ENCODE results near the gene PLXDC2. TPM values are rescaled to one million over a fixed set of nuclear protein-coding genes. Genes with fewer than 3 reads are reported as not detected.

Gene PLXDC2
- total RNA-seq, 1 experiment from 2014 or later = 38.7 TPM

DNA sequence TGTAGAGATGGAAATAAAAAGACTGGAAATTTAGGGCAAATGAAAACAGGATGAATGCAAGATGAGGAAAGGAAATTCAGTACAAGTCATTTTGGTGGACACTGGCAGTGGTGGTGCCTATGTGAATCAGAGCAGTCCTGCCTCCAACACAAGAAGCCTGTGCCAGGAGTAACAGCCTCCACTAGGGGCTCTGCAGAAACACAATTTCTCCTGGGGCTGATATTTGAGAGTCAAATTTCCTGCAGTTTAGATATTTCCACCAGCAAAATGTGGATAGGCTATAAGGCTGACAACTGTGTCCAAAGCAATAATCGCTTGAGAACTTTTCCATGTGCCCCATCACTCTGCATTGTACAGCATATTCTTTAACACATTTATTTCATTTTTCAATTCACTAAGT lies 4.7 kb upstream of the PLXDC2 start:
- no peak overlapping the region for H3K56ac ChIP-seq (ENCODE audit: insufficient read length, low read depth, low read length)
- WGBS (ENCODE audit: extremely low coverage, insufficient read length, low lambda C conversion rate) = no CpG with 5 or more reads among the region's 1 CpG
- H3K4me1 ChIP-seq (ENCODE audit: insufficient read depth, low read length) = no peaks in the 10 kb centered on the region
- no peaks in the 10 kb centered on the region for H4K20me1 ChIP-seq (ENCODE audit: control insufficient read depth, insufficient read depth, insufficient read length)
- no peaks in the 10 kb centered on the region for H3K79me1 ChIP-seq (ENCODE audit: insufficient read depth, low read depth, low read length, poor library complexity, severe bottlenecking)
- peaks cover 17 to 21% of the 10 kb centered on the region in 2 experiments for H3K4me1 Mint-ChIP-seq
- H2AK5ac ChIP-seq (ENCODE audit: insufficient read length, low read length) = no peak overlapping the region
- no peak overlapping the region for H3K14ac ChIP-seq (ENCODE audit: insufficient read depth, low read length)
- H3K27me3 ChIP-seq (ENCODE audit: insufficient read depth, low read length) = no peaks in the 10 kb centered on the region
- H4K5ac ChIP-seq (ENCODE audit: insufficient read length, low read depth, low read length) = no peak overlapping the region
- H3K79me2 ChIP-seq (ENCODE audit: insufficient read depth, low read length) = no peaks in the 10 kb centered on the region
- H2AFZ ChIP-seq (ENCODE audit: low read length) = no peak overlapping the region
- H3K18ac ChIP-seq (ENCODE audit: insufficient read length, low read depth, low read length) = no peak overlapping the region
- peaks cover 3% of the 10 kb centered on the region for H3K23me2 ChIP-seq (ENCODE audit: insufficient read length, low read depth, low read length, poor library complexity, severe bottlenecking)
- no peak overlapping the region for H3K27ac ChIP-seq (ENCODE audit: insufficient read length, low read depth, low read length)
- no peak overlapping the region for H2BK5ac ChIP-seq (ENCODE audit: insufficient read length, low read length)
- no peak overlapping the region for H2BK15ac ChIP-seq (ENCODE audit: low read depth, low read length)
- no peak overlapping the region for H2BK20ac ChIP-seq (ENCODE audit: low read depth, low read length, poor library complexity, severe bottlenecking)
- H3K27me3 Mint-ChIP-seq (ENCODE audit: low read depth) = no peaks in the 10 kb centered on the region; the same call in 1 of the 2 replicates
- no peak overlapping the region for H3T11ph ChIP-seq (ENCODE audit: low read length)
- H3K4me2 ChIP-seq (ENCODE audit: insufficient read depth, insufficient read length, low read length) = no peak overlapping the region
- H3K27ac Mint-ChIP-seq = no peak overlapping the region
- H4K91ac ChIP-seq (ENCODE audit: insufficient read length, low read depth, low read length) = no peak overlapping the region
- H3K4me3 Mint-ChIP-seq = no peak overlapping the region
- DNase-seq = peak; percentile 39
- no peaks in the 10 kb centered on the region; a peak in 1 of 5 replicates for H3K9me3 Mint-ChIP-seq
- no peaks in the 10 kb centered on the region for H3K9me3 ChIP-seq (ENCODE audit: control insufficient read depth, low read depth, low read length)
- no peak overlapping the region for H3K9ac ChIP-seq (ENCODE audit: extremely low read depth, insufficient read length, low read length)
- H2BK120ac ChIP-seq (ENCODE audit: low read depth, low read length, poor library complexity, severe bottlenecking) = no peak overlapping the region
- TF ChIP-seq, protein P1, sequence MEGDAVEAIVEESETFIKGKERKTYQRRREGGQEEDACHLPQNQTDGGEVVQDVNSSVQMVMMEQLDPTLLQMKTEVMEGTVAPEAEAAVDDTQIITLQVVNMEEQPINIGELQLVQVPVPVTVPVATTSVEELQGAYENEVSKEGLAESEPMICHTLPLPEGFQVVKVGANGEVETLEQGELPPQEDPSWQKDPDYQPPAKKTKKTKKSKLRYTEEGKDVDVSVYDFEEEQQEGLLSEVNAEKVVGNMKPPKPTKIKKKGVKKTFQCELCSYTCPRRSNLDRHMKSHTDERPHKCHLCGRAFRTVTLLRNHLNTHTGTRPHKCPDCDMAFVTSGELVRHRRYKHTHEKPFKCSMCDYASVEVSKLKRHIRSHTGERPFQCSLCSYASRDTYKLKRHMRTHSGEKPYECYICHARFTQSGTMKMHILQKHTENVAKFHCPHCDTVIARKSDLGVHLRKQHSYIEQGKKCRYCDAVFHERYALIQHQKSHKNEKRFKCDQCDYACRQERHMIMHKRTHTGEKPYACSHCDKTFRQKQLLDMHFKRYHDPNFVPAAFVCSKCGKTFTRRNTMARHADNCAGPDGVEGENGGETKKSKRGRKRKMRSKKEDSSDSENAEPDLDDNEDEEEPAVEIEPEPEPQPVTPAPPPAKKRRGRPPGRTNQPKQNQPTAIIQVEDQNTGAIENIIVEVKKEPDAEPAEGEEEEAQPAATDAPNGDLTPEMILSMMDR (conservative IDR thresholded peaks at IDR 0.05) = peak; percentile 74
- H3K36me3 Mint-ChIP-seq (ENCODE audit: insufficient read depth in 1 of 3, low read depth in 3 of 3) = no peaks in the 10 kb centered on the region
- no peak overlapping the region for H4K8ac ChIP-seq (replicated peaks; ENCODE audit: insufficient read length, low read depth, low read length)
- no peak overlapping the region for H2BK12ac ChIP-seq (ENCODE audit: insufficient read length, low read depth, low read length)
- no peak overlapping the region for H3K23ac ChIP-seq (ENCODE audit: insufficient read length, low read depth, low read length)
- H3K4ac ChIP-seq (ENCODE audit: low read depth, low read length) = no peak overlapping the region

Data from H9 (cell line).